Activated CD8-positive, alpha-beta memory T cell treated with anti-CD3 and anti-CD28 coated beads, Interleukin-2, amount 50 U/mL, for 48 hours (primary cell): ENCODE data around the gene IQCC.
"Not testable (repeated sequence)": the region's sequence is repeated elsewhere in the genome, so short reads cannot be mapped to it uniquely, and the experiment has no call there.

ENCODE experiments used
- DNase-seq: peaks from one replicate; pipeline ENCODE4 v3.0.0-alpha.2; 2020

Gene IQCC

DNA sequence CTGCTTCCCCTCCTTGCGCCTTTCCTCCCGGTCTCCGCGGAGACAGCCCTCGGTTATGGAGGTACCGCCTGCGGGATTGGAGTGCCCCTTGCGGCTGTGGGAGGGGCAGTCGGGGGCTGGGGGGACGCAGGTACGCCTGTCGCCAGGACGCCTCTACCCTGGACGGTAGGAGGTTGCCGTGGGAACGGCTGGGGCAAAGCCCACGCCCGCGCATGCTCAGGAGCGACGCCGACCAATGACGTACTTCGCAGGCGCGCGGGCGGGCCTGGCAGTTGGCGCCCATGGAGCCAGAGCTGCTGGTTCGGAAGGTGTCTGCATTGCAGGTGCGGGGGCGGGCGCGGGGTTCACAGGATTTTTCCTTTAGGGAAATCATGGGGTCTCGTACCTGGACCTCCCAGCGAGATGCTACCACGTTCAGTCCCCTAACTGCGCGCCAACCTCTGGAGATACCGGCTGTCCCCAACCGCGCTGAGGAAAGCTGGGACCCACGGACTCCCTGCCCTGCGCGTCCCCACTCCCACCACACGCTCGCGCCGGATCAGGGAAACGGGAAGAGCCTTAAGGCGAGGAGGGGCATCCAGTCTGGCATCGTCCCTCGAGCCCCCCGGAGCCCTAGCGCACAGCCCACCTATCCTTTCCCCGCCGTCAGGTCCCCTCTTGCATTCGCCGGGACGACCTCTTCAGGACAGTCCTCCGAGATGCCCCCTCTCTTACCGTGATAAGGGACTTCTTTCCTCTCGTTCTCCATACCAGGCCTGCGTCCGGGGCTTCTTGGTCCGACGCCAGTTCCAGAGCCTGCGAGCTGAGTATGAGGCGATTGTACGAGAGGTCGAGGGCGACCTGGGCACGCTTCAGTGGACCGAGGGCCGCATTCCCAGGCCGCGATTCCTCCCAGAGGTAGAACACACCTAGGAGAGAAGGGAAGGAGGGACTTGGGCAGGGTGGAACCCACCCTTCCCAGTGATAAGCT, at the start of gene IQCC:
TSS of gene IQCC (plus strand) at position 271 of the 970 bp plus-strand sequence. CDS start at position 282, 11 bp downstream.
- DNase-seq = peak; percentile 94

- DNase-seq = no peak
These were observed 46.3 kb upstream of the IQCC start for GRCh38 chr1:32159189-32159588.

- DNase-seq = no peak
These were observed 42.1 kb upstream of the IQCC start for GRCh38 chr1:32163405-32163804.

- not testable (repeated sequence) for DNase-seq
These were observed 39.8 kb upstream of the IQCC start for GRCh38 chr1:32165633-32166032.

DNA sequence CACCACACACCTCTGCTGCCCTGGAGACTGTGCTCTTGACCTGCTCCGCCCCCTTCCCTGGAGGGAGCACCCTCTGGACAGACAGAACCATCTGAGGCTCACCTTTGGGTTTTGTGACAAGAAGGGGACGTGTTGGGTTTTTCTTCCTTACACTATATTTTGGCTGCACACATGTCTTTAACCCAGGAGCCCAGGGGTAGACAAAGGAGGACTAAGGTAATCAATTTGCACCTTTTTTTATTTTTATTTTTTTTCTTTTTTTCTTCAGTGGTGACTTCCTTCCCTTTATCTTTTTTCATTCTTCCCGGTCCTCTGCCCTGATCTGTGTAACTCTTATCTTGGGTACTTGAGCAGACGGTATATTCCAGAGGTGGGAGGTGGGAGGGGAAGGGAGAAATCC, 34.5 kb upstream of the IQCC start:
- DNase-seq = no peak

- DNase-seq = no peak
These were observed 32.7 kb upstream of the IQCC start for GRCh38 chr1:32172621-32173245.

- DNase-seq = no peak
These were observed 26.9 kb upstream of the IQCC start for GRCh38 chr1:32178380-32179192.

DNA sequence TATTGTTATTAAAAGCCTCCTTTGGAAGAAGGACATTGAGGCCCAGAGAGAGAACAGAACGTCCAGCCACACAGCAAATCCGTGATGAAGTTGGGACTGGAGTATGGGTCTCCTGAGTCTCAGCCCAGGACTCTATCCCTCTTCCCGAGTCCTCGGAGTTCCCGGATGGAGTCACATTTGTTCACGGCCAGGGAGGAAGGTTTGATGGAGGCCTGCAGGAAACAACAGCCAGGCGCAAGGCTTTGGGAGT, 26.4 kb upstream of the IQCC start:
- DNase-seq = no peak

GRCh38 chr1:32179443-32180185, 25.9 kb upstream of the IQCC start, which contains the start of gene TXLNA:
Gene TXLNA, plus strand, starts transcription at chr1:32179675. Its CDS starts 671 bp downstream, at chr1:32180346.
- peak; percentile 94 for DNase-seq

- DNase-seq = peak; percentile 75
These were observed 25.0 kb upstream of the IQCC start for GRCh38 chr1:32180186-32181060.

- no peak for DNase-seq
These were observed 24.4 kb upstream of the IQCC start for GRCh38 chr1:32181065-32181464.

- no peak for DNase-seq
These were observed 23.9 kb upstream of the IQCC start for GRCh38 chr1:32181563-32181962.

DNA sequence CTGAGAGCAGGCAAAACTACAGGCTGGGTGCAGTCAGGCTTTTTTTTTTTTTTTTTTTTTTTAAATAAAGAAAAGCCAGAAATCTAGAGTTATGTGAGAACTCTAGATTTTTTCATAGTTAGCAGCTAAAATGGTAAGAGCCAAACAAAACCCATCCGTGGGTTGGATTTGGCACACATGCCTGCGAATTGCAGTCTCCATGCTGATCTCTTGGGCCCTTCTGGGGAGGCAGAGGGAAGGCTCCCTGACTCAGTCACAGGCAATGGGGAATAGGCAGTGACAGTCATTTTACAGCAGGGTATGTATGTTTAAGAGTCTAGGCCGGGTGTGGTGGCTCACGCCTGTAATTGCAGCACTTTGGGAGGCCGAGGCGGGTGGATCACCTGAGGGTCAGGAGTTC, 23.4 kb upstream of the IQCC start:
- DNase-seq = no peak

DNA sequence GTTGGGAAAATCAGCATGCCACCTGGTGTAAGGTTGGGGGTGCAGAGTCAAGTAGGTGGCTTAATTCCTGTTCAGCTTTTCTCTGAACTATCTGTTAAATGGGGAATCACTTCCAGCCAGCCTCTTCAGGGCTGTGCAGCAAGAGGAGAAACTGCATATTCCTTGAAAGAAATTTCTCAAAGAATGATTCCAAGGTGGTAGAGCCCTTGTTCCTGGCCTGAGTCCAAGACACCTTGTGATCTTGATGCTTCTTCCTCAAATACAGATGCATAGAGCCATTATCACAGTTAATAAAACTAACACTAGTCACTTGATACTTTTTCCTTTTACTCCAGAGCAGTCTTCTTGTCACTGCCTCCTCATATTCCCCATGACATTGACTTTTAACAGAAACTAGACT, 20.8 kb upstream of the IQCC start:
- no peak for DNase-seq

DNA sequence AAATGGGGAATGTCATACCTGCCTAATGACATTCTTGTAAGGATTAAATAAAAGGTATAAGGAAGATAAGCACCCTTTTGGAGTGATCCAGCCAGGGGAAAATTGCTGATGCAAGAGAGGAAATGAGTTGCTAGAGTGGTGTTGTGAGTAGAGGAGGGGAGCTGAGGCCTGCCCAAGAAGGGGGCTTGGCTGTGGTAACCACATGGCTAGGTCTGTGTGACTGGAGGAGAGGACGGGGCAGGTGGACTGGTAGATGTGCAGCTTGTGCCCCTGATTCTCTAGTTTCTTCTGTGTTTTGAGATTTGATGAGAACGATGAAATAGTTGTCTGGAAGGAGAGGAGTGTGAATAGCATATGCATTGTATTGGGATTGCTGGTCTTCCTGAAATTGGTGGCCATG, 19.4 kb upstream of the IQCC start:
- no peak for DNase-seq

- no peak for DNase-seq
These were observed 19.0 kb upstream of the IQCC start for GRCh38 chr1:32186491-32186890.

- DNase-seq = no peak
These were observed 17.6 kb upstream of the IQCC start for GRCh38 chr1:32187850-32188249.

- no peak for DNase-seq
These were observed 13.1 kb upstream of the IQCC start for GRCh38 chr1:32192220-32192948.

DNA sequence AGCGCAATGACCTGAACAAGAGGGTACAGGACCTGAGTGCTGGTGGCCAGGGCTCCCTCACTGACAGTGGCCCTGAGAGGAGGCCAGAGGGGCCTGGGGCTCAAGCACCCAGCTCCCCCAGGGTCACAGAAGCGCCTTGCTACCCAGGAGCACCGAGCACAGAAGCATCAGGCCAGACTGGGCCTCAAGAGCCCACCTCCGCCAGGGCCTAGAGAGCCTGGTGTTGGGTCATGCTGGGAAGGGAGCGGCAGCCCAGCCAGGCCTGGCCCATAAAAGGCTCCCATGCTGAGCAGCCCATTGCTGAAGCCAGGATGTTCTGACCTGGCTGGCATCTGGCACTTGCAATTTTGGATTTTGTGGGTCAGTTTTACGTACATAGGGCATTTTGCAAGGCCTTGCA, 10.5 kb upstream of the IQCC start:
- DNase-seq = no peak

DNA sequence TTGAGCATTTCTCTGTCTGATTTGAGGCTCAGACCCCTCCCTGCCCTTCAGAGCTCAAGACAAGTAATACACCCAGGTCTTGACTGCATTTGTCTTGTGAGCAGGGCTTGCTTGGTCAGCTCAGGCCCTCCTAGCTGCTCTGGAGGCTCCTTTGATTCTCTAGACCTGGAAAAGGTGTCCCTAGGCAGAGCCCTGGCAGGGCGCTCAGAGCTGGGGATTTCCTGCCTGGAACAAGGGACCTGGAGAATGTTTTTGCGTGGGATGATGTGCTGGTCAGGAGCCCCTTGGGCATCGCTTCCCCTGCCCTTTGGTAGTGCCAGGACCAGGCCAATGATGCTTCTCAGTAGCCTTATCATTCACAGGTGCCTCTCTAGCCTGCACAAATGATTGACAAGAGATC, 9.9 kb upstream of the IQCC start:
- no peak for DNase-seq
